ENCODE measurements around the gene PARG. TPM values are rescaled to one million over a fixed set of nuclear protein-coding genes. Genes with fewer than 3 reads are reported as not detected.
"Not testable (repeated sequence)": the region's sequence is repeated elsewhere in the genome, so short reads cannot be mapped to it uniquely, and the experiment has no call there.

PARG gene
- total RNA-seq, 1 donor = 33.3 TPM

GRCh38 chr10:49844775-49845595 lies 96.8 kb downstream of the PARG start:
- H3K4me3 ChIP-seq (ENCODE audit: low read depth, low read length) = no peak overlapping the region
- no peak for TF ChIP-seq CTCF (IDR thresholded peaks at IDR 0.05; ENCODE audit: insufficient read depth, low read length)
- peak; percentile 51 for DNase-seq (ENCODE audit: low read depth)

DNA sequence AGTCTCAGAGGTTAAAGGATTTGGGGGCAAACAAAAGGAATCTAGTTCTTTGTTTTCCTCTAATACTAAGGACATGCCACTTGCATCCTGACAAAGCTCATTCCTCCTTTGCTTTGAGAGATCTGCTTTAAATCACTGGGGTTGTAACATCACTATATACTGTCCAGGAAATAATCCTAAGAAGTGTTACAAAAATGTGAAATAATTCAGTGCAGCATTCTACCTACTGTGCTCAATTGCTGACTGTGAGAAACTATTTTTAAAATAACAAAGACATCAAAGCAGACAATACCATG lies 99.5 kb downstream of the PARG start:
- not testable (repeated sequence) for H3K4me3 ChIP-seq (ENCODE audit: low read depth, low read length); DNase-seq (ENCODE audit: low read depth)

GRCh38 chr10:49841615-49842332 lies 100.1 kb downstream of the PARG start:
- DNase-seq (ENCODE audit: low read depth) = no peak
- no peak for TF ChIP-seq CTCF (IDR thresholded peaks at IDR 0.05; ENCODE audit: insufficient read depth, low read length)
- no peak overlapping the region for H3K4me3 ChIP-seq (ENCODE audit: low read depth, low read length)

DNA sequence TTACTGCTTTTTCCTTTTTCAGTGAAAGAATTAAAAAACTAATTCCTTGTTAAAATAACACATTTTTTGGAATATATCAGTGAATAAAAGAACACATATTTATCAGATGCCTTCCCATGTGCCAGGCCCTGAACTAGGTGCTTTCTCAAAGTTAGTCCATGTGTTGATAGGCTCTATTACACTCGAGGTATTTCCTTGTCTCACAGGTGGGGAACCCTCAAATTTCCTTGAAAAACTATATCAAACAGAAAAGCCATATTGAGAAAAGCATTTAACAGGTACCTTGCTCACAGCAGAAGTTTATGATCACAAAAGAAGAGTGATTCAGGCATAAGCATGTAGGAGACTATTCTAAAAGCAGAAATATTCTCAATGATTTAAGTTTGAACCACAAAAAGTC lies 104.1 kb downstream of the PARG start:
- no peak for TF ChIP-seq CTCF (IDR thresholded peaks at IDR 0.05; ENCODE audit: insufficient read depth, low read length)
- no peak overlapping the region for H3K4me3 ChIP-seq (ENCODE audit: low read depth, low read length)
- DNase-seq (ENCODE audit: low read depth) = no peak

DNA sequence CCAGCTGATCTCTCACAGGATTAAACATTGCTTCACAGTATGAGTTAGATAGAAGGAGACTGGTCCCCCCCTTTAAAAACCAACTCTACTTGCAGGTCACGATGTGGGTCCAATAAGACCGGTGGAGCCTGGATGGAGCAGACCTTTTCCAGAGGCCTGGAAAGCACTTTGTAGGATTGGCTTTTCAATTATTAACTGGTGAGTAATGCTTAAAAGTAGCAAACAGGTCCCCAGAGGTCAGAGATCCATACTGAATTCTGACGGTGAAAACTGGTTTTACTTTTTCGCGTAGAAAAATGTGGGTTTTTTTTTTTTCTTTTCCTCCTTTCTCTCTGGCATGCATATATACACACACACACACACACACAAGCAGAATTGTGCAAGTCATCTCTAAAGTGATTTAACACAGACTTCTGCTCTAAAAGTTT lies 104.8 kb downstream of the PARG start:
- DNase-seq (ENCODE audit: low read depth) = peak; percentile 44
- no peak overlapping the region for H3K4me3 ChIP-seq (ENCODE audit: low read depth, low read length)
- no peak for TF ChIP-seq CTCF (IDR thresholded peaks at IDR 0.05; ENCODE audit: insufficient read depth, low read length)

DNA sequence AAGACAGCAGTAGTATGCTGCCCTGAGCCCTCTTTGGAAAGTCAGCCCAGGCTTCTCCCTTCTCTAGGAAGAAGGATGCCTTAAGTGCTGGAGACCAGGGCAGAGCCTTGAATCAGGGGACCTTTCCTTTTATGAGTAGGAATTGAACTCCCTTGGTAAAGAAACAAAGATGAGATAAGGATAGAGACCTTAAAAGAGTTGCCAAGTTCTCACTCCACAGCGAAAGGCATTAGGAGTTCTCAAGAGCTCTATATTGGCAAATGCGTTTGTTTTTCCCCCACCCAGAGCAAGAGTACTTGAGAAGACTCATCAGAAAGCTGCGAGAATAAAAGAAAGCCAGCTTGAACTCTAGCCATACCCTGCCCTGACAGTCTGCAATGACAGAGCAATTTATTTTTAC lies 106.9 kb downstream of the PARG start:
- DNase-seq (ENCODE audit: low read depth) = peak; percentile 29
- TF ChIP-seq CTCF (IDR thresholded peaks at IDR 0.05; ENCODE audit: insufficient read depth, low read length) = no peak
- no peak overlapping the region for H3K4me3 ChIP-seq (ENCODE audit: low read depth, low read length)

DNA sequence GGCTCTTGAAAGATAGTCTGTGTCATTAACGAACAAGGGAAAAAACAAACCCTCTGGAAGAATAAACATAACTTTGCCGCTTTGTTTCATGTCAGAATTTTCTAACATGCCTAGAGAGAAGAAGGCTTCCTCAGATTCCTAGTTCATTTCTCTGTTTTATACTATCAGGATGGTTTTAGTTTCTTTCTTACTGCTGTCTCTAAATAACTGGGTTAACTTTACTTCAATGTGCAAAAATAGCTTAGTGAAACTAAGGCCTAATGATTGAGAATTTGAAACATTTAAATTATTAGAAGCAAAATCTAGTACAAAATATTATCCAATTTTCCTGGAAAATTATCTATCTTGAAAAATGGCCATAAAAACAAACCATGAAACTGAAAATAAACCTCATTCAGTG lies 107.6 kb downstream of the PARG start:
- DNase-seq (ENCODE audit: low read depth) = no peak
- no peak for TF ChIP-seq CTCF (IDR thresholded peaks at IDR 0.05; ENCODE audit: insufficient read depth, low read length)
- no peak overlapping the region for H3K4me3 ChIP-seq (ENCODE audit: low read depth, low read length)

All from fibroblast of the aortic adventitia (primary cell).